SK-N-SH (cell line): ENCODE measurements around the gene LMNTD2. TPM values are rescaled to one million over a fixed set of nuclear protein-coding genes. Genes with fewer than 3 reads are reported as not detected.

Experiments
- CTCF ChIA-PET: fragments of 300-600, 350-600 bp; formaldehyde crosslinking; extraction: SDS; loops from one replicate; lab custom pipeline; 2021; lab: Yijun Ruan, JAX
- POLR2A ChIA-PET: fragments of 350-600 bp; sonication (Branson Sonifier 250); formaldehyde crosslinking; extraction: SDS; loops from one replicate; lab custom pipeline; 2020; ENCODE audit warnings: antibody characterized with exemption, inconsistent platforms; lab: Yijun Ruan, JAX
- DNase-seq: peaks from one replicate; pipeline ENCODE4 v3.0.0; 2012
- H2AFZ ChIP-seq: fragments of 200-600 bp; sonication (generic); 2 replicates; pipeline ENCODE4 v1.8.1; 2016; ENCODE audit warnings: antibody characterized with exemption, mild to moderate bottlenecking, low read depth
- H3F3A ChIP-seq: fragments of 200-600 bp; sonication (generic); replicated peaks from 2 replicates; pipeline ENCODE3; 2016; ENCODE audit warnings: antibody characterized with exemption, mild to moderate bottlenecking; ENCODE audit not compliant: insufficient read depth
- H3K27ac ChIP-seq, 2 experiments: fragments of 200-500 bp in 1 of 2; fragments of 200-600 bp in 1 of 2; sonication (Bioruptor generic) in 1 of 2; sonication (generic), shearing (Covaris generic) in 1 of 2; 2 replicates each; pipeline versions ENCODE4 v1.5.1 to v1.6.1; 2014 to 2016; ENCODE audit warnings: low read depth in 2 of 2, inconsistent platforms in 1 of 2, low read length in 1 of 2, mild to moderate bottlenecking in 1 of 2, mixed read lengths in 1 of 2
- H3K27me3 ChIP-seq: fragments of 200-600 bp; sonication (generic), shearing (Covaris generic); 2 replicates; pipeline ENCODE4 v1.6.1; 2016; ENCODE audit warnings: mixed run types; ENCODE audit not compliant: insufficient read depth
- H3K36me3 ChIP-seq, 2 experiments: fragments of 200-500 bp in 1 of 2; fragments of 200-600 bp in 1 of 2; sonication (Bioruptor generic) in 1 of 2; sonication (generic) in 1 of 2; replicated peaks in 1 of 2; 2 replicates each; pipeline versions ENCODE3 to v1.5.1; 2014 to 2016; ENCODE audit warnings: low read length in 1 of 2, mild to moderate bottlenecking in 1 of 2; ENCODE audit not compliant: insufficient read depth in 2 of 2, control insufficient read depth in 1 of 2
- H3K4me1 ChIP-seq, 2 experiments: fragments of 200-500 bp in 1 of 2; fragments of 200-600 bp in 1 of 2; sonication (Bioruptor generic) in 1 of 2; sonication (generic), shearing (Covaris generic) in 1 of 2; 2 replicates each; pipeline versions ENCODE4 v1.5.1 to v1.6.1; 2014 to 2016; ENCODE audit warnings: low read depth in 1 of 2, low read length in 1 of 2, mixed run types in 1 of 2; ENCODE audit not compliant: insufficient read depth in 2 of 2, control insufficient read depth in 1 of 2
- H3K4me2 ChIP-seq: fragments of 200-600 bp; sonication (generic), shearing (Covaris generic); 2 replicates; pipeline ENCODE4 v1.6.1; 2017; ENCODE audit warnings: mixed run types
- H3K4me3 ChIP-seq, 2 experiments: fragments of 200-500 bp in 1 of 2; fragments of 200-600 bp in 1 of 2; sonication (Bioruptor generic) in 1 of 2; sonication (generic), shearing (Covaris generic) in 1 of 2; 2 replicates each; pipeline versions ENCODE4 v1.5.1 to v1.8.1; 2014 to 2016; ENCODE audit warnings: low read depth in 2 of 2, inconsistent platforms in 1 of 2, low read length in 1 of 2, mild to moderate bottlenecking in 1 of 2, mixed read lengths in 1 of 2, moderate library complexity in 1 of 2
- H3K79me2 ChIP-seq: fragments of 200-600 bp; sonication (generic); 2 replicates; pipeline ENCODE4 v1.8.1; 2017; ENCODE audit warnings: mild to moderate bottlenecking; ENCODE audit not compliant: insufficient read depth
- H3K9ac ChIP-seq: fragments of 200-600 bp; sonication (generic); 2 replicates; pipeline ENCODE4 v1.6.1; 2017; ENCODE audit warnings: mixed run types
- H3K9me2 ChIP-seq: fragments of 200-600 bp; sonication (generic); 2 replicates; pipeline ENCODE4 v1.6.1; 2017; ENCODE audit warnings: mixed run types
- H3K9me3 ChIP-seq: fragments of 200-600 bp; sonication (generic); 2 replicates; pipeline ENCODE4 v1.6.1; 2017; ENCODE audit warnings: mixed run types, mild to moderate bottlenecking, moderate library complexity
- H4K20me1 ChIP-seq: fragments of 200-600 bp; sonication (generic); 2 replicates; pipeline ENCODE4 v1.6.1; 2017; ENCODE audit warnings: mild to moderate bottlenecking, mixed run types; ENCODE audit not compliant: insufficient read depth
- CTCF ChIP-seq: fragments of 200-600 bp; sonication (generic); IDR thresholded peaks from 2 replicates; pipeline ENCODE4 v1.6.1; 2017; ENCODE audit warnings: antibody characterized with exemption, mild to moderate bottlenecking, moderate library complexity
- ELF1 ChIP-seq: IDR thresholded peaks from 2 replicates; pipeline ENCODE4 v1.4.0; 2012
- EP300 ChIP-seq, 2 experiments: IDR thresholded peaks; 2 replicates each; pipeline versions ENCODE4 v1.4.0 to v1.6.1; 2012; ENCODE audit warnings: borderline replicate concordance in 1 of 2, low read depth in 1 of 2, low read length in 1 of 2
- FOXJ3 ChIP-seq: sonication (generic); formaldehyde crosslinking; IDR thresholded peaks from 2 replicates; pipeline ENCODE4 v1.5.1; 2020; ENCODE audit warnings: mild to moderate bottlenecking, missing genetic modification reagents
- GABPA ChIP-seq: IDR thresholded peaks from 2 replicates; pipeline ENCODE4 v1.4.0; 2012; ENCODE audit warnings: low read depth, mild to moderate bottlenecking
- GATA2 ChIP-seq: sonication (generic); formaldehyde crosslinking; IDR thresholded peaks from 2 replicates; pipeline ENCODE4 v1.5.0; 2020; ENCODE audit warnings: mild to moderate bottlenecking, missing genetic modification reagents
- JUND ChIP-seq: IDR thresholded peaks from 2 replicates; pipeline ENCODE4 v1.4.0; 2012
- MXI1 ChIP-seq: IDR thresholded peaks from 2 replicates; pipeline ENCODE4 v1.6.1; 2012; ENCODE audit warnings: mild to moderate bottlenecking, low read depth, low read length, improper control_type of control experiment
- NRF1 ChIP-seq: IDR thresholded peaks from 2 replicates; pipeline ENCODE4 v1.6.1; 2012; ENCODE audit warnings: low read depth, mild to moderate bottlenecking, low read length
- POLR2AphosphoS5 ChIP-seq: IDR thresholded peaks from 2 replicates; pipeline ENCODE4 v1.6.1; 2012; ENCODE audit warnings: low read depth, low read length
- RAD21 ChIP-seq: IDR thresholded peaks from 2 replicates; pipeline ENCODE4 v1.6.1; 2012; ENCODE audit warnings: mild to moderate bottlenecking, low read length
- REST ChIP-seq: IDR thresholded peaks from 2 replicates; pipeline ENCODE4 v1.6.1; 2012; ENCODE audit warnings: mild to moderate bottlenecking, low read depth, low read length, moderate library complexity
- RXRA ChIP-seq: IDR thresholded peaks from 2 replicates; pipeline ENCODE4 v1.4.0; 2012; ENCODE audit warnings: low read depth, mild to moderate bottlenecking, borderline replicate concordance
- SIN3A ChIP-seq: IDR thresholded peaks from 2 replicates; pipeline ENCODE4 v1.6.1; 2012; ENCODE audit warnings: low read depth, mild to moderate bottlenecking, low read length, moderate library complexity, borderline replicate concordance
- TAF1 ChIP-seq: IDR thresholded peaks from 2 replicates; pipeline ENCODE4 v1.6.1; 2012; ENCODE audit warnings: low read depth, mild to moderate bottlenecking, low read length, moderate library complexity, borderline replicate concordance
- TEAD4 ChIP-seq: IDR thresholded peaks from 2 replicates; pipeline ENCODE4 v1.4.0; 2012; ENCODE audit warnings: mild to moderate bottlenecking, borderline replicate concordance; ENCODE audit not compliant: insufficient read depth
- USF2 ChIP-seq: fragments of 150-350 bp; IDR thresholded peaks from 2 replicates; pipeline ENCODE4 v1.6.1; 2017; ENCODE audit warnings: antibody characterized with exemption, low read length, low read depth, borderline replicate concordance
- WGBS: methylation state at CpG from one replicate; pipeline ENCODE4 v1.1.6; 2017; ENCODE audit warnings: low lambda C conversion rate; 5-methylcytosine and 5-hydroxymethylcytosine counted together
- polyA plus RNA-seq, 3 experiments: library from polyadenylated mRNA; depleted of rRNA; stranded (reverse); fragments of >200 nt; gene quantifications; 2 replicates each; pipeline ENCODE4 v1.2.3, GENCODE V29; 2012
- TF ChIP-seq, protein P1 (sequence below): IDR thresholded peaks from 2 replicates; pipeline ENCODE4 v1.4.0; 2012; ENCODE audit warnings: low read depth, borderline replicate concordance
- TF ChIP-seq, protein P2 (sequence below): IDR thresholded peaks from 2 replicates; pipeline ENCODE4; 2012
- TF ChIP-seq, protein P3 (sequence below): IDR thresholded peaks from 2 replicates; pipeline ENCODE4 v1.4.0; 2012; ENCODE audit warnings: low read depth

LMNTD2 gene
- polyA plus RNA-seq, 1 of the 3 experiments (the other 2 are of a cell fraction): 2.4 TPM

- no peaks in the 10 kb centered on the region for H3K9me3 ChIP-seq
- ChIA-PET POLR2A (no interaction called here), CTCF (interaction anchor here (1.5 to 1.6 kb wide), 2 partner anchors 18 to 31 kb away, joined by 4 to 12 read pairs; no protein-coding TSS in a partner anchor)
- no peaks in the 10 kb centered on the region for H3K27me3 ChIP-seq
- H3K27ac ChIP-seq: no peak within 1 kb of the TSS
- WGBS: 95% methylated on average over 90 of the region's 93 CpGs
- no peaks in the 10 kb centered on the region for H3F3A ChIP-seq
- H3K4me2 ChIP-seq: peak within 1 kb of the TSS; percentile 84; the same call in 1 of the 2 replicates
- peaks cover 0 to 12% of the 10 kb centered on the region in 2 experiments; a peak in 1 of 4 replicates for H3K4me1 ChIP-seq
- no peak for DNase-seq
- H3K4me3 ChIP-seq: peak within 1 kb of the TSS in 1 of 2 experiments; percentile 68; a peak in 1 of 4 replicates
- peaks cover 15% of the 10 kb centered on the region for H3K79me2 ChIP-seq
- no peaks in the 10 kb centered on the region for H3K9me2 ChIP-seq
- TF ChIP-seq RXRA: no peak
- TF ChIP-seq RAD21: no peak
- TF ChIP-seq GABPA: no peak
- TF ChIP-seq MXI1: no peak
- no peak for TF ChIP-seq REST
- TF ChIP-seq POLR2AphosphoS5: no peak
- TF ChIP-seq EP300 (IDR thresholded peaks at IDR 0.05; ENCODE audit: borderline replicate concordance in 1 of 2, low read depth in 1 of 2, low read length in 1 of 2): no peak
- TF ChIP-seq SIN3A: no peak
- TF ChIP-seq NRF1: no peak
- no peak for TF ChIP-seq GATA2
- TF ChIP-seq, protein P1, sequence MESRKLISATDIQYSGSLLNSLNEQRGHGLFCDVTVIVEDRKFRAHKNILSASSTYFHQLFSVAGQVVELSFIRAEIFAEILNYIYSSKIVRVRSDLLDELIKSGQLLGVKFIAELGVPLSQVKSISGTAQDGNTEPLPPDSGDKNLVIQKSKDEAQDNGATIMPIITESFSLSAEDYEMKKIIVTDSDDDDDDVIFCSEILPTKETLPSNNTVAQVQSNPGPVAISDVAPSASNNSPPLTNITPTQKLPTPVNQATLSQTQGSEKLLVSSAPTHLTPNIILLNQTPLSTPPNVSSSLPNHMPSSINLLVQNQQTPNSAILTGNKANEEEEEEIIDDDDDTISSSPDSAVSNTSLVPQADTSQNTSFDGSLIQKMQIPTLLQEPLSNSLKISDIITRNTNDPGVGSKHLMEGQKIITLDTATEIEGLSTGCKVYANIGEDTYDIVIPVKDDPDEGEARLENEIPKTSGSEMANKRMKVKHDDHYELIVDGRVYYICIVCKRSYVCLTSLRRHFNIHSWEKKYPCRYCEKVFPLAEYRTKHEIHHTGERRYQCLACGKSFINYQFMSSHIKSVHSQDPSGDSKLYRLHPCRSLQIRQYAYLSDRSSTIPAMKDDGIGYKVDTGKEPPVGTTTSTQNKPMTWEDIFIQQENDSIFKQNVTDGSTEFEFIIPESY: no peak
- TF ChIP-seq TAF1: no peak
- TF ChIP-seq, protein P2, sequence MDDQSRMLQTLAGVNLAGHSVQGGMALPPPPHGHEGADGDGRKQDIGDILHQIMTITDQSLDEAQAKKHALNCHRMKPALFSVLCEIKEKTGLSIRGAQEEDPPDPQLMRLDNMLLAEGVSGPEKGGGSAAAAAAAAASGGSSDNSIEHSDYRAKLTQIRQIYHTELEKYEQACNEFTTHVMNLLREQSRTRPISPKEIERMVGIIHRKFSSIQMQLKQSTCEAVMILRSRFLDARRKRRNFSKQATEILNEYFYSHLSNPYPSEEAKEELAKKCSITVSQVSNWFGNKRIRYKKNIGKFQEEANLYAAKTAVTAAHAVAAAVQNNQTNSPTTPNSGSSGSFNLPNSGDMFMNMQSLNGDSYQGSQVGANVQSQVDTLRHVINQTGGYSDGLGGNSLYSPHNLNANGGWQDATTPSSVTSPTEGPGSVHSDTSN: no peak
- TF ChIP-seq TEAD4: no peak
- TF ChIP-seq FOXJ3 (CRISPR knock-in tag): no peak
- no peak for TF ChIP-seq ELF1
- no peak for TF ChIP-seq USF2
- TF ChIP-seq, protein P3, sequence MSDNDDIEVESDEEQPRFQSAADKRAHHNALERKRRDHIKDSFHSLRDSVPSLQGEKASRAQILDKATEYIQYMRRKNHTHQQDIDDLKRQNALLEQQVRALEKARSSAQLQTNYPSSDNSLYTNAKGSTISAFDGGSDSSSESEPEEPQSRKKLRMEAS: no peak
- no peak for TF ChIP-seq JUND
- TF ChIP-seq CTCF: no peak
- peak within 1 kb of the TSS; percentile 2; the same call in 1 of the 2 replicates for H2AFZ ChIP-seq
- H3K36me3 ChIP-seq: peaks cover 0 to 18% of the 10 kb centered on the region in 2 experiments
- no peak within 1 kb of the TSS for H3K9ac ChIP-seq
- H4K20me1 ChIP-seq: peaks cover 10% of the 10 kb centered on the region; the same call in 1 of the 2 replicates
These were observed 23.5 kb downstream of the LMNTD2 start, which contains the start of gene LRRC56 for GRCh38 chr11:536841-537621. TSS of gene LRRC56 (plus strand) at chr11:537527. CDS start at chr11:540685, 3,158 bp downstream.
